GM19025 (cell line): ENCODE measurements around the gene GATAD2B.
"Not testable (repeated sequence)": the region's sequence is repeated elsewhere in the genome, so short reads cannot be mapped to it uniquely, and the experiment has no call there.

Experiments
- ATAC-seq: cut with Tn5 transposase; IDR thresholded peaks from one replicate; pipeline ENCODE4 v1.9.1; 2021; ENCODE audit warnings: mild to moderate bottlenecking, low read depth, moderate library complexity; ENCODE audit not compliant: unreplicated experiment

GATAD2B gene

GRCh38 chr1:153932156-153933131, 9.7 kb upstream of the GATAD2B start:
- no peak for ATAC-seq

- no peak for ATAC-seq
Measured at GRCh38 chr1:153929981-153930948, 7.5 kb upstream of the GATAD2B start.

- ATAC-seq = no peak
Measured at GRCh38 chr1:153929426-153929825, 6.7 kb upstream of the GATAD2B start.

GRCh38 chr1:153928791-153929341, 6.1 kb upstream of the GATAD2B start:
- no peak for ATAC-seq

GRCh38 chr1:153928245-153928644, 5.5 kb upstream of the GATAD2B start:
- no peak for ATAC-seq

GRCh38 chr1:153926405-153926804, 3.6 kb upstream of the GATAD2B start:
- ATAC-seq = no peak

GRCh38 chr1:153922076-153922971, 448 bp downstream of the GATAD2B start:
- peak; percentile 16 for ATAC-seq

GRCh38 chr1:153921803-153922075, 1.0 kb downstream of the GATAD2B start:
- ATAC-seq = no peak

- ATAC-seq = no peak
Measured at GRCh38 chr1:153921080-153921802, 1.5 kb downstream of the GATAD2B start.

GRCh38 chr1:153919876-153920852, 2.6 kb downstream of the GATAD2B start:
- no peak for ATAC-seq

GRCh38 chr1:153916297-153916696, 6.5 kb downstream of the GATAD2B start:
- ATAC-seq = no peak

GRCh38 chr1:153912349-153912748, 10.4 kb downstream of the GATAD2B start:
- no peak for ATAC-seq

- not testable (repeated sequence) for ATAC-seq
Measured at GRCh38 chr1:153910560-153910959, 12.2 kb downstream of the GATAD2B start.

- no peak for ATAC-seq
Measured at GRCh38 chr1:153908071-153908470, 14.7 kb downstream of the GATAD2B start.

- ATAC-seq = no peak
Measured at GRCh38 chr1:153907134-153907533, 15.6 kb downstream of the GATAD2B start.

GRCh38 chr1:153906396-153906795, 16.4 kb downstream of the GATAD2B start:
- no peak for ATAC-seq

- not testable (repeated sequence) for ATAC-seq
Measured at GRCh38 chr1:153905908-153906307, 16.9 kb downstream of the GATAD2B start.

GRCh38 chr1:153903841-153904455, 18.8 kb downstream of the GATAD2B start:
- no peak for ATAC-seq
